Adipocyte (in vitro differentiated cells): ENCODE results near the gene SRP9.
A peak's percentile ranks its signal among the peaks of the same experiment; 100 is the strongest.

Experiments
- DNase-seq: peaks from one replicate; pipeline ENCODE4 v3.0.0-alpha.2; 2015; ENCODE audit warnings: low read depth
- H3K27me3 ChIP-seq: replicated peaks from 2 replicates; pipeline ENCODE4 v1.7.0; 2013; ENCODE audit warnings: mild to moderate bottlenecking, low read length, moderate library complexity; ENCODE audit not compliant: control insufficient read depth, insufficient read depth
- H3K36me3 ChIP-seq: 2 replicates; pipeline ENCODE4 v1.7.0; 2013; ENCODE audit warnings: low read length, mild to moderate bottlenecking, moderate library complexity; ENCODE audit not compliant: control insufficient read depth, insufficient read depth, severe bottlenecking
- H3K4me1 ChIP-seq: 2 replicates; pipeline ENCODE4 v1.7.0; 2013; ENCODE audit warnings: mild to moderate bottlenecking, low read length, moderate library complexity; ENCODE audit not compliant: control insufficient read depth, insufficient read depth
- H3K4me3 ChIP-seq: 2 replicates; pipeline ENCODE4 v1.7.0; 2013; ENCODE audit warnings: mild to moderate bottlenecking, low read length, moderate library complexity
- H3K9ac ChIP-seq: 2 replicates; pipeline ENCODE4 v1.7.0; 2013; ENCODE audit warnings: mild to moderate bottlenecking, low read length, moderate library complexity
- H3K9me3 ChIP-seq: 2 replicates; pipeline ENCODE4 v1.7.0; 2013; ENCODE audit warnings: mild to moderate bottlenecking, low read length, moderate library complexity; ENCODE audit not compliant: control insufficient read depth

SRP9 gene

DNA sequence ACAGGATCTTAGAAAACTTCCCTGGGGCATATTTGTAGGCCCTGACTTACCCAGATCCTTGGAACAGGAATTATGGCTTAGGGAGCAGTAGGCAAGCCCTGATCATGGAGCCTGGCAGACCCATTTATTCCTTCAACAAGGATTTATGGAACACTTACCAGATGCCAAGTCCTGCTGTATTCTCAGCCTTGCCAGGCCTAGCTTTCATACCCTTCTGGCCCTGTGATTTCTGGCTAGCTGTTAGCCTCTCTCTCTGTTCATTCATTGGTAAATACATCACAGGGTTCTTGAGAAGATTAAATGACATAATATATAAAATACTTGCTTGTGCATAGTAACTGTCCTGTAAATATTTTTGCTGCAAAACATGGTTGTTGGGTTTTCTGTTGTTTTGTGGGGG lies 32.4 kb upstream of the SRP9 start:
- Histone ChIP-seq H3K4me3 (no peak overlapping the region), H3K9ac (no peak overlapping the region), H3K27me3 (no peaks in the 10 kb centered on the region), H3K9me3 (no peaks in the 10 kb centered on the region), H3K36me3 (no peaks in the 10 kb centered on the region), H3K4me1 (peaks cover 14% of the 10 kb centered on the region)
- peak; percentile 8 for DNase-seq

DNA sequence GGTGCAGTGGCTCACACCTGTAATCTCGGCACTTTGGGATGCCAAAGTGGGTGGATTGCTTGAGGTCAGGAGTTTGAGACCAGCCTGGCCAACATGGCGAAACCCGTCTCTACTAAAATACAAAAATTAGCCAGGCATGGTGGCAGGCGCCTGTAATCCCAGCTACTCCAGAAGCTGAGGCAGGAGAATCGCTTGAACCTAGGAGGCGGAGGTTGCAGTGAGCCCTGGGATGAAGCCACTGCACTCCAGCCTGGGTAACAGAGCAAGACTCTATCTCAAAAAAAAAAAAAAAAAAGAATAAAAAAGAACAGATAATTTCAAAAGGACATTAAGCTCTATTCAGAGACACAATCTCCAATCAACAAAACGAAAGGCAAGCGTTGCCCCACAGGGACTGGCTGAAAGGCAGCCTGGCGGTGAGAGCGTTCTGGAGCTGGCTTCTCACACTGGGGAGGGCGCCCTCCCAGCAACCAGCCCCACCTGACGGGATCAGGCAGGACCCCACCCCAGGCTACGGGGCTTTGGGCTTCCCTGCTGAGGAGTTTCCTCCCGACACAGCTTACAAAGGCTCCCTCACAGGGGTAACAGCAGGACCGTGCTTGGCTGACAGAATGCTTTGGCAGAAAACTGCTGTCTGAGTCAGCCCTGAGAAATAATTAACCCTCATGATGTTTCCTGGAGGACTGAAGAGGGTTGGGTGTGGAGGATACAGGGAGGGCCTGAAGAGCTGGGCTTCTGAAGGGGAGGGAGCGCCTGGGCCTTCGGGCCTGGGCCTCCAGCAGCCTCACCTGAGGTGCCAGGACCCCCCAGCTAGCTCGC lies 31.1 kb upstream of the SRP9 start:
- Histone ChIP-seq H3K4me3 (peak overlapping the region; percentile 87), H3K27me3 (no peaks in the 10 kb centered on the region), H3K4me1 (peaks cover 14% of the 10 kb centered on the region), H3K9ac (peak overlapping the region; percentile 88), H3K9me3 (no peaks in the 10 kb centered on the region), H3K36me3 (no peaks in the 10 kb centered on the region)
- DNase-seq: peak; percentile 88

GRCh38 chr1:225747566-225747965 lies 30.1 kb upstream of the SRP9 start:
- no peaks in the 10 kb centered on the region for H3K36me3 ChIP-seq
- no peaks in the 10 kb centered on the region for H3K27me3 ChIP-seq
- peaks cover 14% of the 10 kb centered on the region for H3K4me1 ChIP-seq
- no peak overlapping the region for H3K4me3 ChIP-seq
- H3K9ac ChIP-seq: no peak overlapping the region
- no peak for DNase-seq
- no peaks in the 10 kb centered on the region for H3K9me3 ChIP-seq

DNA sequence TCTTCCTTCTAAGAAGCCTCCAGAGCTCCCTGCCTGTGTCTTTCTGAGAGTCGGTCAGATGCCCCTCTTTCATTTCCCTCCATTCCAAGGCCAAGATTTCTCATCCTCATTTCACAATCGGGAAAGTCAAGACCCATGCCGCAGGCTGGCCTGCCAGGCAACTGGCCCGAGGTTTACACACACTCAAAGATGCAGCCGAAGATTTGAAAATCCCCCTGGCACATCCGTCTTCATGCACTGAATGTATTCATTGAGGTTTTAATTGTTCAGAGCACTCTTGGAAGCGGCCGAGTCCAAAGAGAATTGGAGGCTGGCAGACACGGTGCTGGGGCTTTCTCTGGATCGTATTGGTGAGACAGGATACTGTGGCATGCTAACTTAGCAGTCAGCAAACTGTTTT lies 29.1 kb upstream of the SRP9 start:
- H3K27me3 ChIP-seq: no peaks in the 10 kb centered on the region

DNA sequence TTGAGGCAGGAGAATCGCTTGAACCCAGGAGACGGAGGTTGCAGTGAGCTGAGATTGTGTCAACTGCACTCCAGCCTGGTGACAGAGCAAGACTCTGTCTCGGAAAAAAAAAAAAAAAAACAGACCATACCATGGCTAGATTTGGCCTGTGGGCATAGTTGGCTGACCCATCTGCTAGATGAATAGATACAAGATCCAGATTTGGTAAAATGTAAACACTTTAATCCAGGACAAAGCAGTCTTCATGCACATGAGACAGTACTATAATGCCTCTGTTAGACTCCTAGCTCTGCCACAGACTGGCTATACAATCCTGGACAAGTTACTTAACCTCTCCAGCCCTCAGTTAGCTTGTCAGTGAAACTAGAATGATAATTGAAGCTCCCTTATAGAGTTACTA lies 27.9 kb upstream of the SRP9 start:
- H3K4me1 ChIP-seq: peaks cover 14% of the 10 kb centered on the region
- H3K36me3 ChIP-seq: no peaks in the 10 kb centered on the region
- H3K4me3 ChIP-seq: no peak overlapping the region
- H3K9ac ChIP-seq: no peak overlapping the region
- no peaks in the 10 kb centered on the region for H3K27me3 ChIP-seq
- DNase-seq: no peak
- H3K9me3 ChIP-seq: no peaks in the 10 kb centered on the region

More for the DNA sequence above, 29.1 kb upstream of the SRP9 start:
- Histone ChIP-seq H3K36me3 (no peaks in the 10 kb centered on the region), H3K4me3 (no peak overlapping the region), H3K9ac (no peak overlapping the region), H3K9me3 (no peaks in the 10 kb centered on the region), H3K4me1 (peaks cover 14% of the 10 kb centered on the region)
- no peak for DNase-seq

DNA sequence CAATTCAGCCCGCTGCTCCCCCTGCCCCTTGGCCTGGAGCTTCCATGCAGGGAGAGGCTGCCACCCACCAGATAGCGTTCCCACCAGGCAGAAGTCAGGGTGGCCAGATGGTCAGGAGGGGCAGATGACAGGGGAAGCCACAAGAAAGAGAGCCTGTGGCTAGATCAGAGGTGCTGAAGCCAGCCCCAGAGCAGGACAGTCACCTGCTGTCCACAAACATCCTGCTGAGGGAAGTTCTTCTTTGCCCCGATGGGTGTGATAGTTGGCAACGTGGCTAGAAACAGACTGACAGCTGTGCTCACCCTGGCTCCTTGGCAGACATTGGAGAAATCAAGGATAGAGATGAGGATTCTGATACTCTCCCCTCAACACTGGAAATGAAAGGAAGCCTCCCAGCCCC lies 27.2 kb upstream of the SRP9 start:
- no peaks in the 10 kb centered on the region for H3K27me3 ChIP-seq

GRCh38 chr1:225750875-225751824 lies 26.5 kb upstream of the SRP9 start:
- Histone ChIP-seq H3K36me3 (no peaks in the 10 kb centered on the region), H3K4me1 (peaks cover 29% of the 10 kb centered on the region), H3K9ac (no peak overlapping the region), H3K4me3 (no peak overlapping the region), H3K9me3 (no peaks in the 10 kb centered on the region), H3K27me3 (no peaks in the 10 kb centered on the region)
- DNase-seq: no peak

More for the DNA sequence above, 27.2 kb upstream of the SRP9 start:
- DNase-seq: no peak
- H3K9me3 ChIP-seq: no peaks in the 10 kb centered on the region
- no peaks in the 10 kb centered on the region for H3K36me3 ChIP-seq
- peaks cover 21% of the 10 kb centered on the region for H3K4me1 ChIP-seq
- H3K9ac ChIP-seq: no peak overlapping the region
- H3K4me3 ChIP-seq: no peak overlapping the region

DNA sequence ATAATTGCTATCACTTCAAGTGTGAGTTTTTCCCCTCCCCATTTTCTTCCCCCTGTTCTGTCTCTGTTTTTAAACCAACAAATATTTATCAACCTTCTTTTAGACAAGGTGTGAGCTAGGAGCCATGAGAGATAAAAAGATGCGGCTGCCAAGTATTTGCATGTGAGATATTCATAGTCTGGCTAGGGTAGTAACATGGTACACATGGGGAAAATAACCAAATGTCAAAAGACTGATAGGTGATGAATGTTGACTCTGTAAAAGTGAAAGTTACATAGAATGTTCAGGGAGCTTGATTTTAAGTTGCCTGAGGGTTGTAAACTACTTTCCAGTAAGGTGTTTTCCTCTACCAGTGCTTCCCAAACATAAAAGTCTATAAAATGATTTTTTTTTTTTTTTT lies 25.4 kb upstream of the SRP9 start:
- Histone ChIP-seq H3K4me3 (no peak overlapping the region), H3K9me3 (no peaks in the 10 kb centered on the region), H3K9ac (no peak overlapping the region)

DNA sequence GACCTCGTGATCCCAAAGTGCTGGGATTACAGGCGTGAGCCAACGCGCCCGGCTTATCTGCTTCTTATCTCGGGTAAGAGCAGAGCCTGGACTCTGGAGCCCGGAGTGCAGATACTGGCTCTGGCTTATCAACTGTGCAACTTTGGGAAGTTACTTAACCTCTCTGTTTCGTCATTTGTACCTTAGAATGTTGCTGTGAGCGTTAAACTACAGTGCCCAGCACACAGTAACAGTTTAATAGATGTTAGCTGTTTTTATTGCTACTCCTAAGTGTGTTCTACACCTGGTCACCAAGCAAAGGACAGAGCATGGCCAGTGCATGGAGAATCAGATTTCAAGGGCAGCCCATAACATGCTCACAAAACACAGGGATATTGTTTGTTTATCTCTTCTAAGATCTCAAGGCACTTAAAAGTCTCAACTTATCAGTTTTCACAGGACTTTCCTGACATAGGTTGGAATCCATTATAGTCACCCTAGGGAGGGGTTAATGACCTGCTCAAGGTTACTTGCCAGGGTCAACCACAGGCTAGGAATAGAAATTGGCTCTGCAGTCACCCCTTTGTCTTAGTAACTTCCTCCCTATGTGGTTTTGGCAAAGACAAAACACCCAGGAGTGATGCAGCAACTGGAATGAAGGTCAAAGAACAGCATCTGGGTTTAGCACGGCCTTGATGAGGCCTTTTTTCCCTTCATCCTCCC lies 22.5 kb upstream of the SRP9 start:
- Histone ChIP-seq H3K36me3 (no peaks in the 10 kb centered on the region), H3K4me1 (peaks cover 18% of the 10 kb centered on the region), H3K4me3 (no peak overlapping the region), H3K27me3 (no peaks in the 10 kb centered on the region), H3K9ac (peak overlapping the region; percentile 52), H3K9me3 (no peaks in the 10 kb centered on the region)
- peak; percentile 72 for DNase-seq

More for the DNA sequence above, 25.4 kb upstream of the SRP9 start:
- DNase-seq: no peak
- peaks cover 28% of the 10 kb centered on the region for H3K4me1 ChIP-seq
- no peaks in the 10 kb centered on the region for H3K27me3 ChIP-seq
- H3K36me3 ChIP-seq: no peaks in the 10 kb centered on the region

GRCh38 chr1:225755671-225756319 lies 21.8 kb upstream of the SRP9 start:
- DNase-seq: no peak
- no peaks in the 10 kb centered on the region for H3K27me3 ChIP-seq
- peak overlapping the region; percentile 57 for H3K9ac ChIP-seq
- H3K4me1 ChIP-seq: peaks cover 18% of the 10 kb centered on the region
- H3K9me3 ChIP-seq: no peaks in the 10 kb centered on the region
- H3K4me3 ChIP-seq: no peak overlapping the region
- no peaks in the 10 kb centered on the region for H3K36me3 ChIP-seq
